GM12891 (cell line): ENCODE data around the gene TTLL6.

Source experiments
- POLR2A ChIP-seq: IDR thresholded peaks from 2 replicates; pipeline ENCODE4 v1.6.1; 2011; ENCODE audit warnings: low read depth, low read length, control low read depth
- POLR2AphosphoS5 ChIP-seq: IDR thresholded peaks from 2 replicates; pipeline ENCODE4 v1.6.1; 2011; ENCODE audit warnings: low read depth, low read length, control low read depth
- POU2F2 ChIP-seq: IDR thresholded peaks from 2 replicates; pipeline ENCODE4 v1.6.1; 2011; ENCODE audit warnings: low read depth, mild to moderate bottlenecking, control low read depth, low read length, moderate library complexity
- SPI1 ChIP-seq: IDR thresholded peaks from 2 replicates; pipeline ENCODE4 v1.6.1; 2011; ENCODE audit warnings: low read depth, low read length, control low read depth
- TAF1 ChIP-seq: IDR thresholded peaks from 2 replicates; pipeline ENCODE4 v1.6.1; 2011; ENCODE audit warnings: low read depth, low read length, control low read depth

- TF ChIP-seq POU2F2, result no peak
- TF ChIP-seq TAF1, result no peak
- TF ChIP-seq POLR2A, result no peak
- no peak for TF ChIP-seq POLR2AphosphoS5
- TF ChIP-seq SPI1, result no peak
These were observed 92.1 kb downstream of the TTLL6 start for GRCh38 chr17:48725004-48725287.
